Neural cell (in vitro differentiated cells): Measurements from ENCODE around the gene PAPOLA. TPM values are rescaled to one million over a fixed set of nuclear protein-coding genes. Genes with fewer than 3 reads are reported as not detected.

Experiments
- H2AFZ ChIP-seq: fragments of 200-600, 300-800 bp; sonication (generic), shearing (Covaris generic); 2 replicates; pipeline ENCODE4 v1.6.0; 2014; ENCODE audit warnings: low read depth, mild to moderate bottlenecking, antibody characterized with exemption, low read length, moderate library complexity
- H3F3A ChIP-seq: fragments of 200-600 bp; shearing (Covaris generic); 2 replicates; pipeline ENCODE4 v1.6.1; 2016; ENCODE audit warnings: mild to moderate bottlenecking, moderate library complexity, mixed read lengths, antibody characterized with exemption, low read length; ENCODE audit not compliant: insufficient read depth, poor library complexity, severe bottlenecking
- H3K27ac ChIP-seq: fragments of 200-600, 300-800 bp; sonication (generic), shearing (Covaris generic); 2 replicates; pipeline ENCODE4 v1.5.1; 2014; ENCODE audit warnings: mild to moderate bottlenecking, low read length, moderate library complexity
- H3K27me3 ChIP-seq: fragments of 300-800, 200-600 bp; sonication (generic), shearing (Covaris generic); 2 replicates; pipeline ENCODE4 v1.6.0; 2014; ENCODE audit warnings: mild to moderate bottlenecking, low read depth, low read length, moderate library complexity; ENCODE audit not compliant: insufficient read depth
- H3K36me3 ChIP-seq: fragments of 300-800, 200-600 bp; sonication (generic), shearing (Covaris generic); 2 replicates; pipeline ENCODE4 v1.5.1; 2014; ENCODE audit warnings: mild to moderate bottlenecking, antibody characterized with exemption, low read length, moderate library complexity; ENCODE audit not compliant: insufficient read depth
- H3K4me2 ChIP-seq: fragments of 300-800, 200-600 bp; sonication (generic), shearing (Covaris generic); 2 replicates; pipeline ENCODE4 v1.6.0; 2014; ENCODE audit warnings: mild to moderate bottlenecking, low read length
- H3K4me3 ChIP-seq: fragments of 300-800, 200-600 bp; sonication (generic), shearing (Covaris generic); 2 replicates; pipeline ENCODE4 v1.5.1; 2014; ENCODE audit warnings: mild to moderate bottlenecking, low read length, moderate library complexity
- H3K79me2 ChIP-seq: fragments of 200-600 bp; shearing (Covaris generic); replicated peaks from 2 replicates; pipeline ENCODE4 v1.6.0; 2014; ENCODE audit warnings: mild to moderate bottlenecking, low read length, moderate library complexity; ENCODE audit not compliant: insufficient read depth
- H3K9ac ChIP-seq: fragments of 300-800, 200-600 bp; sonication (generic), shearing (Covaris generic); 2 replicates; pipeline ENCODE4 v1.6.1; 2016; ENCODE audit warnings: mild to moderate bottlenecking, low read length, mixed read lengths
- H3K9me2 ChIP-seq: fragments of 200-600 bp; shearing (Covaris generic); 2 replicates; pipeline ENCODE4 v1.6.1; 2016; ENCODE audit warnings: mild to moderate bottlenecking, low read length, mixed read lengths; ENCODE audit not compliant: insufficient read depth
- H3K9me3 ChIP-seq: fragments of 200-600, 300-800 bp; sonication (generic), shearing (Covaris generic); 2 replicates; pipeline ENCODE4 v1.6.1; 2016; ENCODE audit warnings: mild to moderate bottlenecking, mixed run types, low read length, moderate library complexity, mixed read lengths
- H4K20me1 ChIP-seq: fragments of 200-600 bp; shearing (Covaris generic); 2 replicates; pipeline ENCODE4 v1.6.1; 2016; ENCODE audit warnings: mild to moderate bottlenecking, mixed run types; ENCODE audit not compliant: insufficient read depth
- EP300 ChIP-seq: fragments of 450-650 bp; conservative IDR thresholded peaks from 2 replicates; pipeline ENCODE4 v1.6.1; 2014; ENCODE audit warnings: antibody characterized with exemption, mild to moderate bottlenecking, moderate library complexity; ENCODE audit not compliant: poor library complexity, severe bottlenecking
- EZH2 ChIP-seq: fragments of 200-600, 300-800 bp; shearing (Covaris generic), sonication (generic); IDR thresholded peaks from 2 replicates; pipeline ENCODE4 v1.6.1; 2014; ENCODE audit warnings: antibody characterized with exemption, low read length, borderline replicate concordance, mild to moderate bottlenecking; ENCODE audit not compliant: insufficient read depth, poor library complexity, severe bottlenecking
- MXI1 ChIP-seq: fragments of 450-650 bp; conservative IDR thresholded peaks from 2 replicates; pipeline ENCODE4 v1.6.1; 2014; ENCODE audit warnings: antibody characterized with exemption, mild to moderate bottlenecking; ENCODE audit not compliant: poor library complexity, severe bottlenecking
- POLR2AphosphoS5 ChIP-seq: IDR thresholded peaks from 2 replicates; pipeline ENCODE4 v1.6.1; 2012
- RAD21 ChIP-seq: fragments of 450-650 bp; conservative IDR thresholded peaks from 2 replicates; pipeline ENCODE4 v1.6.1; 2014; ENCODE audit warnings: antibody characterized with exemption, mild to moderate bottlenecking, moderate library complexity
- SMC3 ChIP-seq: fragments of 450-650 bp; conservative IDR thresholded peaks from 2 replicates; pipeline ENCODE4 v1.6.1; 2014; ENCODE audit warnings: antibody characterized with exemption, mild to moderate bottlenecking, moderate library complexity; ENCODE audit not compliant: poor library complexity
- TAF1 ChIP-seq: IDR thresholded peaks from 2 replicates; pipeline ENCODE4 v1.6.1; 2012; ENCODE audit warnings: low read depth
- polyA plus RNA-seq: library from polyadenylated mRNA; depleted of rRNA; stranded (reverse); fragments of >200 nt; gene quantifications from 2 replicates; pipeline ENCODE4 v1.2.3, GENCODE V29; 2014
- TF ChIP-seq, protein P1 (sequence below): fragments of 450-650 bp; IDR thresholded peaks from 2 replicates; pipeline ENCODE4 v1.5.1; 2014; ENCODE audit warnings: antibody characterized with exemption, mild to moderate bottlenecking, moderate library complexity; ENCODE audit not compliant: poor library complexity, severe bottlenecking
- TF ChIP-seq, protein P2 (sequence below): IDR thresholded peaks from 2 replicates; pipeline ENCODE4 v1.6.1; 2012; ENCODE audit warnings: borderline replicate concordance

The PAPOLA gene
- polyA plus RNA-seq, 1 donor from 2014 or later: 150 TPM

DNA sequence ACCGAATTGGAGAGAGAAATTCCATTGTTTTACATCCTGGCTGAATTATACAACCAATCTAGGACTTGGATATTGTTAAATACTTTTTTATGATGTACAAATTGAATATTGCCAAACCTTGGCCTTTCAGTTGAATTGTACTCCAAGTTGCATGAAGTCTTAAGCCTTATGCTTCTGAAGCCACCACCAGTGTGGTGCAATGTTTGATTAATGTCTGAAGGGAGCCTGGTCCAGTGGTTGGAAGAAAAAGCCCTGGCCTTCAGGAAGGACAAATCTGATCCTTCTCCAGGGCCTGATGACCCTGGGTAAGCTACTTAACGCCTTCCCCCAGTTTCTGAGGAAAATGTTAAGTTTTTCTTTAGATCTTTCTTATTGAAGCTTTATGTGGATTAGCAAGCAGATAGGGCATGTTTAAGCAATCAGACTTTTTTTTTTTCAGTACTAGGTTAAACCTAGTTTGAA is 72.0 kb downstream of the PAPOLA start:
- H3K79me2 ChIP-seq: no peaks in the 10 kb centered on the region
- no peaks in the 10 kb centered on the region for H3K36me3 ChIP-seq
- H3K4me3 ChIP-seq: no peak overlapping the region
- no peak overlapping the region for H3K4me2 ChIP-seq
- H2AFZ ChIP-seq: no peak overlapping the region
- no peak overlapping the region for H3K9ac ChIP-seq
- no peak overlapping the region for H3K27ac ChIP-seq
- H3F3A ChIP-seq: no peaks in the 10 kb centered on the region
- H3K27me3 ChIP-seq: no peaks in the 10 kb centered on the region
- no peaks in the 10 kb centered on the region for H4K20me1 ChIP-seq
- no peaks in the 10 kb centered on the region for H3K9me2 ChIP-seq
- no peaks in the 10 kb centered on the region for H3K9me3 ChIP-seq
- TF ChIP-seq MXI1 (no peak), EP300 (no peak), TAF1 (no peak), EZH2 (no peak), RAD21 (no peak), POLR2AphosphoS5 (no peak), SMC3 (no peak)
- TF ChIP-seq, protein P1, sequence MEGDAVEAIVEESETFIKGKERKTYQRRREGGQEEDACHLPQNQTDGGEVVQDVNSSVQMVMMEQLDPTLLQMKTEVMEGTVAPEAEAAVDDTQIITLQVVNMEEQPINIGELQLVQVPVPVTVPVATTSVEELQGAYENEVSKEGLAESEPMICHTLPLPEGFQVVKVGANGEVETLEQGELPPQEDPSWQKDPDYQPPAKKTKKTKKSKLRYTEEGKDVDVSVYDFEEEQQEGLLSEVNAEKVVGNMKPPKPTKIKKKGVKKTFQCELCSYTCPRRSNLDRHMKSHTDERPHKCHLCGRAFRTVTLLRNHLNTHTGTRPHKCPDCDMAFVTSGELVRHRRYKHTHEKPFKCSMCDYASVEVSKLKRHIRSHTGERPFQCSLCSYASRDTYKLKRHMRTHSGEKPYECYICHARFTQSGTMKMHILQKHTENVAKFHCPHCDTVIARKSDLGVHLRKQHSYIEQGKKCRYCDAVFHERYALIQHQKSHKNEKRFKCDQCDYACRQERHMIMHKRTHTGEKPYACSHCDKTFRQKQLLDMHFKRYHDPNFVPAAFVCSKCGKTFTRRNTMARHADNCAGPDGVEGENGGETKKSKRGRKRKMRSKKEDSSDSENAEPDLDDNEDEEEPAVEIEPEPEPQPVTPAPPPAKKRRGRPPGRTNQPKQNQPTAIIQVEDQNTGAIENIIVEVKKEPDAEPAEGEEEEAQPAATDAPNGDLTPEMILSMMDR: no peak
- TF ChIP-seq, protein P2, sequence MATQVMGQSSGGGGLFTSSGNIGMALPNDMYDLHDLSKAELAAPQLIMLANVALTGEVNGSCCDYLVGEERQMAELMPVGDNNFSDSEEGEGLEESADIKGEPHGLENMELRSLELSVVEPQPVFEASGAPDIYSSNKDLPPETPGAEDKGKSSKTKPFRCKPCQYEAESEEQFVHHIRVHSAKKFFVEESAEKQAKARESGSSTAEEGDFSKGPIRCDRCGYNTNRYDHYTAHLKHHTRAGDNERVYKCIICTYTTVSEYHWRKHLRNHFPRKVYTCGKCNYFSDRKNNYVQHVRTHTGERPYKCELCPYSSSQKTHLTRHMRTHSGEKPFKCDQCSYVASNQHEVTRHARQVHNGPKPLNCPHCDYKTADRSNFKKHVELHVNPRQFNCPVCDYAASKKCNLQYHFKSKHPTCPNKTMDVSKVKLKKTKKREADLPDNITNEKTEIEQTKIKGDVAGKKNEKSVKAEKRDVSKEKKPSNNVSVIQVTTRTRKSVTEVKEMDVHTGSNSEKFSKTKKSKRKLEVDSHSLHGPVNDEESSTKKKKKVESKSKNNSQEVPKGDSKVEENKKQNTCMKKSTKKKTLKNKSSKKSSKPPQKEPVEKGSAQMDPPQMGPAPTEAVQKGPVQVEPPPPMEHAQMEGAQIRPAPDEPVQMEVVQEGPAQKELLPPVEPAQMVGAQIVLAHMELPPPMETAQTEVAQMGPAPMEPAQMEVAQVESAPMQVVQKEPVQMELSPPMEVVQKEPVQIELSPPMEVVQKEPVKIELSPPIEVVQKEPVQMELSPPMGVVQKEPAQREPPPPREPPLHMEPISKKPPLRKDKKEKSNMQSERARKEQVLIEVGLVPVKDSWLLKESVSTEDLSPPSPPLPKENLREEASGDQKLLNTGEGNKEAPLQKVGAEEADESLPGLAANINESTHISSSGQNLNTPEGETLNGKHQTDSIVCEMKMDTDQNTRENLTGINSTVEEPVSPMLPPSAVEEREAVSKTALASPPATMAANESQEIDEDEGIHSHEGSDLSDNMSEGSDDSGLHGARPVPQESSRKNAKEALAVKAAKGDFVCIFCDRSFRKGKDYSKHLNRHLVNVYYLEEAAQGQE: no peak

DNA sequence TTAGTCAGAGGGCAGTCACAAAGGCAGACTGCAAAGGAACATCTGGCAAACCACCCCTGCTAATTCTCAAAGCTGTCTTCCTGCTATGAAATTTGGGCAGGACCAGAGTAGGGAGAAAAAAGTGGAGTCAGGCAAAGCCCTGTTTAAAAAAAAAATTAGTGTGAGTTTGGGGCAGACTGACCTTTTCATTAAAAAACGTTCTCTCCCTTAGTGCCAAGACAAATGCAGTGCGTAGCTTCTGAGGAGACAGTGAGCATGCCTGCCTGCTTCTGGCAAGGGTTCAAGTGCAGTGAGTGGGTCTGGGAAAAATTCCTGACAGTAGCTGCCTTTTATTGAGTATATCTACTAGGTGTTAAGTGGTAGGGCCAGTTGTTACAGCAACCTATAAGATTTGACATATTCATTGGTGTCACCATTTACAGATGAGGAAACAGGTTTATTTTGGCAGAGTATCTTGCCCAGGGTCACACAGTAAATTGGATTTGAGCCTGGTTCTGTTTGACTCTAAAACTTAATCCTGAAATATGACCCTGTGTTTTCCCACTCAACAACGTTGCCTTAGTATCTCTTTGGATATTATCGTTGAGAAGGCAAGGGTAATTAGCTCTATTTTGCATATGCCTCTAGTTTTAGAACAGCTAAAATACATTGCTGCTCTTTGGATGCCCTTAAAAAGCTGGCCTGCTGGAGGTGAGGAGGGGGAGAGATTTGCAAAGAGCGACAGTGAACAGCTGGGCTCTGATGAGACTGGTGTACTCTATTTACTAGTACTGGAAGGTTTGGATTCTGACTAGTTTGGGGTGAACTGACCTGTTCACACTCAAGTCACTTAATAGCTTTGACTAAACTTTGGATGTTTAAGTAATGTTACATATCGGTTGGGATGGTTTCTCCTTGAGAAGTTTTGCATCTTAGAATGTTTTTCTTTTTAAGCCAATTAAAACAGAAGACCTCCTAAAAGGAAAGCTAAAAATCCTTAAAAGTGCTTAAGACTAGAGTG is 72.8 kb downstream of the PAPOLA start:
- H4K20me1 ChIP-seq: no peaks in the 10 kb centered on the region
- no peak overlapping the region for H3K9ac ChIP-seq
- no peaks in the 10 kb centered on the region for H3K9me3 ChIP-seq
- H2AFZ ChIP-seq: no peak overlapping the region
- no peaks in the 10 kb centered on the region for H3K36me3 ChIP-seq
- H3K27ac ChIP-seq: no peak overlapping the region
- TF ChIP-seq EP300 (no peak), MXI1 (no peak), EZH2 (no peak), POLR2AphosphoS5 (no peak), RAD21 (no peak), TAF1 (no peak), SMC3 (no peak)
- TF ChIP-seq, protein P1: no peak
- TF ChIP-seq, protein P2: no peak
- H3K4me2 ChIP-seq: no peak overlapping the region
- H3F3A ChIP-seq: no peaks in the 10 kb centered on the region
- no peak overlapping the region for H3K4me3 ChIP-seq
- no peaks in the 10 kb centered on the region for H3K9me2 ChIP-seq
- no peaks in the 10 kb centered on the region for H3K79me2 ChIP-seq
- H3K27me3 ChIP-seq: no peaks in the 10 kb centered on the region
